HG02973 (cell line): ENCODE results near the gene ERICH4.
"Not testable (repeated sequence)": the region's sequence is repeated elsewhere in the genome, so short reads cannot be mapped to it uniquely, and the experiment has no call there.

ENCODE experiments used
- ATAC-seq: cut with Tn5 transposase; IDR thresholded peaks from one replicate; pipeline ENCODE4 v1.9.1; 2021; ENCODE audit warnings: moderate library complexity; ENCODE audit not compliant: unreplicated experiment

Gene ERICH4

GRCh38 chr19:41442473-41443355 lies at the start of gene ERICH4:
ERICH4 (plus strand) TSS chr19:41443156; CDS start chr19:41443170, 14 bp downstream.
- ATAC-seq: no peak

GRCh38 chr19:41395355-41395754 lies 47.6 kb upstream of the ERICH4 start:
- ATAC-seq: no peak

GRCh38 chr19:41397086-41398049 lies 45.6 kb upstream of the ERICH4 start, which contains the start of the genes BCKDHA and EXOSC5:
BCKDHA (plus strand) TSS chr19:41397818; CDS start chr19:41397828, 10 bp downstream.
EXOSC5 (minus strand) TSS chr19:41397359; CDS start chr19:41397328, 31 bp downstream.
- peak; percentile 81 for ATAC-seq

- no peak for ATAC-seq
Measured at GRCh38 chr19:41398050-41398418, 44.9 kb upstream of the ERICH4 start.

- no peak for ATAC-seq
Measured at GRCh38 chr19:41398598-41398997, 44.4 kb upstream of the ERICH4 start.

GRCh38 chr19:41399091-41399490 lies 43.9 kb upstream of the ERICH4 start:
- ATAC-seq: no peak

GRCh38 chr19:41399525-41399924 lies 43.4 kb upstream of the ERICH4 start:
- ATAC-seq: no peak

GRCh38 chr19:41401483-41401882 lies 41.5 kb upstream of the ERICH4 start:
- no peak for ATAC-seq

GRCh38 chr19:41402010-41402409 lies 40.9 kb upstream of the ERICH4 start:
- ATAC-seq: no peak

GRCh38 chr19:41403181-41403970 lies 39.6 kb upstream of the ERICH4 start:
- ATAC-seq: no peak

GRCh38 chr19:41405776-41406175 lies 37.2 kb upstream of the ERICH4 start:
- ATAC-seq: no peak

- ATAC-seq: no peak
Measured at GRCh38 chr19:41407271-41407670, 35.7 kb upstream of the ERICH4 start.

GRCh38 chr19:41408256-41408655 lies 34.7 kb upstream of the ERICH4 start:
- no peak for ATAC-seq

- not testable (repeated sequence) for ATAC-seq
Measured at GRCh38 chr19:41408846-41409245, 34.1 kb upstream of the ERICH4 start.

GRCh38 chr19:41409288-41409687 lies 33.7 kb upstream of the ERICH4 start:
- ATAC-seq: no peak

- ATAC-seq: no peak
Measured at GRCh38 chr19:41410336-41411054, 32.5 kb upstream of the ERICH4 start.

GRCh38 chr19:41411100-41411967 lies 31.6 kb upstream of the ERICH4 start:
- ATAC-seq: no peak

GRCh38 chr19:41411968-41412265 lies 31.0 kb upstream of the ERICH4 start:
- ATAC-seq: no peak

- ATAC-seq: no peak
Measured at GRCh38 chr19:41412953-41413352, 30.0 kb upstream of the ERICH4 start.
